ENCODE data around the gene SEPTIN10.

GRCh38 chr2:109624339-109624738, 10.6 kb upstream of the SEPTIN10 start:
- TF ChIP-seq CTCF (conservative IDR thresholded peaks at IDR 0.05; ENCODE audit: low read length) (no peak), EZH2phosphoT487 (IDR thresholded peaks at IDR 0.05; ENCODE audit: borderline replicate concordance) (no peak)

All from Loucy (cell line).